Mesenchymal stem cell (in vitro differentiated cells and primary cell): ENCODE results near the gene ATP9B.

Source experiments
- DNase-seq: peaks from one replicate; pipeline ENCODE4 v3.0.0-alpha.2; 2013
- H2AFZ ChIP-seq: one replicate; pipeline ENCODE4 v1.6.1; 2013; ENCODE audit warnings: low read depth, mild to moderate bottlenecking, control low read depth, inconsistent platforms, low read length, moderate library complexity
- H2AK5ac ChIP-seq: 2 replicates; pipeline ENCODE4 v1.6.1; 2013; ENCODE audit warnings: low read length, moderate library complexity, mild to moderate bottlenecking, inconsistent platforms; ENCODE audit not compliant: severe bottlenecking
- H2BK120ac ChIP-seq: one replicate; pipeline ENCODE4 v1.6.1; 2013; ENCODE audit warnings: low read depth, mild to moderate bottlenecking, inconsistent platforms, low read length, moderate library complexity
- H2BK12ac ChIP-seq, 2 experiments: one replicate each; pipeline ENCODE4 v1.6.1; 2013; ENCODE audit warnings: inconsistent platforms in 2 of 2, low read length in 2 of 2, mild to moderate bottlenecking in 2 of 2, moderate library complexity in 2 of 2, control low read depth in 1 of 2
- H2BK15ac ChIP-seq: one replicate; pipeline ENCODE4 v1.6.1; 2013; ENCODE audit warnings: mild to moderate bottlenecking, low read depth, inconsistent platforms; ENCODE audit not compliant: poor library complexity, severe bottlenecking
- H2BK5ac ChIP-seq: 2 replicates; pipeline ENCODE4 v1.6.1; 2013; ENCODE audit warnings: low read depth, mild to moderate bottlenecking, low read length, control low read depth, inconsistent platforms; ENCODE audit not compliant: poor library complexity, severe bottlenecking
- H3K14ac ChIP-seq, 2 experiments: one replicate each; pipeline ENCODE4 v1.6.1; 2013; ENCODE audit warnings: inconsistent platforms in 2 of 2, low read length in 2 of 2, control low read depth in 1 of 2, mild to moderate bottlenecking in 1 of 2, moderate library complexity in 1 of 2
- H3K18ac ChIP-seq, 2 experiments: one replicate each; pipeline ENCODE4 v1.6.1; 2013; ENCODE audit warnings: inconsistent platforms in 2 of 2, low read length in 2 of 2, control low read depth in 1 of 2, low read depth in 1 of 2, mild to moderate bottlenecking in 1 of 2
- H3K23ac ChIP-seq, 2 experiments: one replicate each; pipeline ENCODE4 v1.6.1; 2013; ENCODE audit warnings: inconsistent platforms in 2 of 2, low read length in 2 of 2, mild to moderate bottlenecking in 2 of 2, moderate library complexity in 2 of 2, control low read depth in 1 of 2
- H3K27ac ChIP-seq: 2 replicates; pipeline ENCODE4 v1.5.1; 2013; ENCODE audit warnings: mild to moderate bottlenecking, moderate library complexity, low read length, control low read depth, inconsistent platforms; ENCODE audit not compliant: poor library complexity, severe bottlenecking
- H3K27me3 ChIP-seq, 2 experiments: 2 replicates each; pipeline versions ENCODE4 v1.6.1 to v1.7.0; 2013; ENCODE audit warnings: low read length in 2 of 2, mild to moderate bottlenecking in 2 of 2, moderate library complexity in 2 of 2, control low read depth in 1 of 2, inconsistent platforms in 1 of 2; ENCODE audit not compliant: control insufficient read depth in 1 of 2, insufficient read depth in 1 of 2
- H3K36me3 ChIP-seq, 2 experiments: 2 replicates each; pipeline versions ENCODE4 v1.6.1 to v1.7.0; 2013; ENCODE audit warnings: low read length in 2 of 2, control low read depth in 1 of 2, inconsistent platforms in 1 of 2, low read depth in 1 of 2, mild to moderate bottlenecking in 1 of 2; ENCODE audit not compliant: insufficient read depth in 2 of 2, control insufficient read depth in 1 of 2
- H3K4ac ChIP-seq, 2 experiments: one replicate each; pipeline ENCODE4 v1.6.1; 2013; ENCODE audit warnings: inconsistent platforms in 2 of 2, low read length in 2 of 2, mild to moderate bottlenecking in 2 of 2, moderate library complexity in 2 of 2, control low read depth in 1 of 2, low read depth in 1 of 2
- H3K4me1 ChIP-seq: 2 replicates; pipeline ENCODE4 v1.6.1; 2013; ENCODE audit warnings: low read depth, low read length, control low read depth; ENCODE audit not compliant: control insufficient read depth, insufficient read depth
- H3K4me2 ChIP-seq: 2 replicates; pipeline ENCODE4 v1.6.1; 2013; ENCODE audit warnings: low read length, mild to moderate bottlenecking, inconsistent platforms; ENCODE audit not compliant: poor library complexity, severe bottlenecking
- H3K4me3 ChIP-seq, 2 experiments: 2 replicates each; pipeline versions ENCODE4 v1.5.1 to v1.7.0; 2013; ENCODE audit warnings: low read length in 2 of 2, mild to moderate bottlenecking in 2 of 2, control low read depth in 1 of 2, low read depth in 1 of 2; ENCODE audit not compliant: insufficient read depth in 1 of 2
- H3K79me1 ChIP-seq: replicated peaks from 2 replicates; pipeline ENCODE4 v1.6.1; 2013; ENCODE audit warnings: mild to moderate bottlenecking, control low read depth, low read length, inconsistent platforms; ENCODE audit not compliant: poor library complexity, severe bottlenecking
- H3K9ac ChIP-seq: 2 replicates; pipeline ENCODE4 v1.7.0; 2013; ENCODE audit warnings: mild to moderate bottlenecking, low read length, moderate library complexity
- H3K9me3 ChIP-seq: 2 replicates; pipeline ENCODE4 v1.7.0; 2013; ENCODE audit warnings: mild to moderate bottlenecking, low read length; ENCODE audit not compliant: control insufficient read depth
- H4K8ac ChIP-seq: one replicate; pipeline ENCODE4 v1.6.1; 2013; ENCODE audit warnings: inconsistent platforms, mild to moderate bottlenecking, low read length, moderate library complexity
- H4K91ac ChIP-seq: one replicate; pipeline ENCODE4 v1.6.1; 2013; ENCODE audit warnings: mild to moderate bottlenecking, low read length, inconsistent platforms
- WGBS: methylation state at CpG from one replicate; pipeline ENCODE4 v1.1.7; 2013; ENCODE audit warnings: mixed read lengths; 5-methylcytosine and 5-hydroxymethylcytosine counted together

The ATP9B gene

GRCh38 chr18:79242246-79242645, 173.1 kb downstream of the ATP9B start:
- no peak overlapping the region for H3K4me2 ChIP-seq
- H2AK5ac ChIP-seq, result no peak overlapping the region
- H2BK120ac ChIP-seq, result no peak overlapping the region
- no peak overlapping the region for H3K18ac ChIP-seq
- peaks cover 12% of the 10 kb centered on the region for H3K4me1 ChIP-seq
- 52% methylated on average over 3 of the region's 5 CpGs for WGBS
- H3K23ac ChIP-seq, result no peak overlapping the region
- H4K91ac ChIP-seq, result no peak overlapping the region
- H3K27ac ChIP-seq, result no peak overlapping the region
- H2BK5ac ChIP-seq, result no peak overlapping the region
- no peak overlapping the region for H4K8ac ChIP-seq
- peaks cover 0 to 8% of the 10 kb centered on the region in 2 experiments for H3K36me3 ChIP-seq
- H3K9ac ChIP-seq, result no peak overlapping the region
- H3K27me3 ChIP-seq, result no peaks in the 10 kb centered on the region
- no peak overlapping the region for H2BK15ac ChIP-seq
- H3K14ac ChIP-seq, result no peak overlapping the region
- no peaks in the 10 kb centered on the region for H3K9me3 ChIP-seq
- no peak overlapping the region for H3K4me3 ChIP-seq
- H2BK12ac ChIP-seq, result no peak overlapping the region
- peaks cover 12% of the 10 kb centered on the region for H3K79me1 ChIP-seq
- H2AFZ ChIP-seq, result no peak overlapping the region
- no peak overlapping the region for H3K4ac ChIP-seq
- no peak for DNase-seq

DNA sequence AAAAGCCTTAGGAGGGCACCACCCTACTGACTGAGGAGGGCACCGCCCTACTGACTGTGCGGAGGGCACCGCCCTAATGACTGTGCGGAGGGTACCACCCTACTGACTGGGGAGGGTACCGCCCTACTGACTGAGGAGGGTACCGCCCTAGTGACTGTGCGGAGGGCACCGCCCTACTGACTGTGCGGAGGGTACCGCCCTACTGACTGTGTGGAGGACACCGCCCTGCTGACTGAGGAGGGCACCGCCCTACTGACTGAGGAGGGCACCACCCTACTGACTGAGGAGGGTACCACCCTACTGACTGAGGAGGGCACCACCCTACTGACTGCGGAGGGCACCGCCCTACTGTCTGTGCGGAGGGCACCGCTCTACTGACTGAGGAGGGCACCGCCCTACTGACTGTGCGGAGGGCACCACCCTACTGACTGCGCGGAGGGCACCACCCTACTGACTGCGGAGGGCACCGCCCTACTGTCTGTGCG, 176.4 kb downstream of the ATP9B start:
- no peak overlapping the region for H3K23ac ChIP-seq
- H2AFZ ChIP-seq, result no peak overlapping the region
- no peak overlapping the region for H3K4me2 ChIP-seq
- peaks cover 0 to 5% of the 10 kb centered on the region in 2 experiments for H3K36me3 ChIP-seq
- H2BK12ac ChIP-seq, result no peak overlapping the region
- peak overlapping the region in 1 of 2 experiments; percentile 81 for H3K14ac ChIP-seq
- H3K79me1 ChIP-seq, result peaks cover 13% of the 10 kb centered on the region
- peaks cover 7% of the 10 kb centered on the region for H3K4me1 ChIP-seq
- H2AK5ac ChIP-seq, result no peak overlapping the region
- peak overlapping the region; percentile 32 for H4K8ac ChIP-seq
- H2BK120ac ChIP-seq, result no peak overlapping the region
- H4K91ac ChIP-seq, result peak overlapping the region; percentile 9
- H2BK15ac ChIP-seq, result no peak overlapping the region
- no peak for DNase-seq
- H3K4ac ChIP-seq, result no peak overlapping the region
- no peak overlapping the region for H3K27ac ChIP-seq
- H3K18ac ChIP-seq, result no peak overlapping the region
- no peak overlapping the region for H3K9ac ChIP-seq
- no peak overlapping the region for H2BK5ac ChIP-seq
- no peaks in the 10 kb centered on the region for H3K9me3 ChIP-seq
- no peak overlapping the region for H3K4me3 ChIP-seq
- H3K27me3 ChIP-seq, result no peaks in the 10 kb centered on the region
- WGBS, result 69% methylated on average over 18 of the region's 23 CpGs

DNA sequence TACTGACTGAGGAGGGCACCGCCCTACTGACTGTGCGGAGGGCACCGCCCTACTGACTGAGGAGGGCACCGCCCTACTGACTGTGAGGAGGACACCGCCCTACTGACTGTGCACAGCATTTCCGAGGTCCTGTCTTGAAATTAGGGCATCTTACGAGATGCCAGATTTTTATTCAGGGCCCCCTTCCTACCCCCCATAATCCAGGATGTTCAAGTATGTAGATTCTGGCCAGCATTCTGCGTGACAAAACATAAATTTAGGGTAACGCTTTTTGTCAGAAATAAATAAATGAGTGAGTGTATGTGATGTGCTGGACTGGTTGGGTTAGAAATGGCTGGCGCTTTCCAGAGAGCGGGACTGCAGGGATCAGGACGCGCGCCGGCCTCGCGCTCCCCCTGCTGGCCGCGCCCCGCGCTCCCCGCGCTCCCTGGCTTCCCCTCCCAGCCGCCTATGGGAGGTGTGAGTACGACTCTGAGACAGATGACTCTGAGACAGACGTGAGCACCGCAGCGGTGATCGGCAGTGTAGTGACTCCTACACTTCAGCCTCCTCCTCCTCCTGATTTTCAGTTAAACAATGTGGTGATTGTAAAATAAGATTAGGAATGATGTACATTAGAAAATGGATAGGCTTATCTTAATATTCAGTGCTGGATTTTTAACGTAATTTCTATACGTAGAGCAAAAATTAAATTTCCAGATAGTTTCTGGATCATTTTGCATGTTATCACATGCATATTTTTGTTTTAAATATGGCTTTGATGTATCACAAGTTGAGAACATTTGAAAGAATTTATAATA, 177.3 kb downstream of the ATP9B start:
- Histone ChIP-seq H2AFZ (no peak overlapping the region), H3K9me3 (no peaks in the 10 kb centered on the region), H3K4me2 (peak overlapping the region; percentile 76), H3K4ac (no peak overlapping the region), H2BK12ac (no peak overlapping the region), H2BK15ac (no peak overlapping the region), H3K4me3 (peak overlapping the region in 1 of 2 experiments; percentile 48), H3K27me3 (no peaks in the 10 kb centered on the region), H2BK5ac (no peak overlapping the region), H3K27ac (no peak overlapping the region), H2AK5ac (no peak overlapping the region), H4K8ac (no peak overlapping the region), H3K14ac (no peak overlapping the region), H3K18ac (no peak overlapping the region), H3K4me1 (peaks cover 9% of the 10 kb centered on the region), H3K79me1 (peaks cover 15% of the 10 kb centered on the region), H3K36me3 (peaks cover 0 to 5% of the 10 kb centered on the region in 2 experiments), H3K23ac (no peak overlapping the region), H4K91ac (no peak overlapping the region), H3K9ac (peak overlapping the region; percentile 73), H2BK120ac (no peak overlapping the region)
- 30% methylated on average over 24 of the region's 31 CpGs for WGBS
- peak; percentile 72 for DNase-seq

- H3K4me2 ChIP-seq, result no peak overlapping the region
- no peak overlapping the region for H3K23ac ChIP-seq
- no peak overlapping the region for H2BK5ac ChIP-seq
- 81% methylated on average over 8 of the region's 9 CpGs for WGBS
- no peak overlapping the region for H3K4me3 ChIP-seq
- H3K9ac ChIP-seq, result no peak overlapping the region
- no peak overlapping the region for H2BK15ac ChIP-seq
- peak; percentile 11 for DNase-seq
- H4K8ac ChIP-seq, result no peak overlapping the region
- H3K27me3 ChIP-seq, result no peaks in the 10 kb centered on the region
- no peaks in the 10 kb centered on the region for H3K9me3 ChIP-seq
- H3K27ac ChIP-seq, result no peak overlapping the region
- peaks cover 10% of the 10 kb centered on the region for H3K4me1 ChIP-seq
- no peak overlapping the region for H4K91ac ChIP-seq
- H2AFZ ChIP-seq, result no peak overlapping the region
- H2BK12ac ChIP-seq, result no peak overlapping the region
- H3K36me3 ChIP-seq, result peaks cover 0 to 5% of the 10 kb centered on the region in 2 experiments
- H3K79me1 ChIP-seq, result peaks cover 14% of the 10 kb centered on the region
- H2AK5ac ChIP-seq, result no peak overlapping the region
- H3K18ac ChIP-seq, result no peak overlapping the region
- H2BK120ac ChIP-seq, result no peak overlapping the region
- H3K14ac ChIP-seq, result no peak overlapping the region
- H3K4ac ChIP-seq, result no peak overlapping the region
Observed at GRCh38 chr18:79248495-79249060, 179.4 kb downstream of the ATP9B start.
